Right lobe of liver (tissue), 6 donors: ENCODE results near the gene ARPP21. TPM values are rescaled to one million over a fixed set of nuclear protein-coding genes. Genes with fewer than 3 reads are reported as not detected.
A peak's percentile ranks its signal among the peaks of the same experiment; 100 is the strongest.

Experiments used
- ATAC-seq, 4 donors: fragments of 200-7000 bp; cut with Tn5 transposase; one replicate each; pipeline ENCODE4 v1.9.1; 2020; ENCODE audit warnings: mild to moderate bottlenecking in 4 of 4, moderate library complexity in 4 of 4
- DNase-seq, 3 donors: peaks; one replicate each; pipeline ENCODE4 v3.0.0-alpha.2; 2020
- H3K27ac ChIP-seq, 3 donors: fragments of 200-600 bp; one replicate each; pipeline ENCODE4 v1.8.0; 2022
- H3K27me3 ChIP-seq, 2 donors: fragments of 200-600 bp; one replicate each; pipeline ENCODE4 v1.8.0; 2022
- H3K36me3 ChIP-seq, 4 donors: fragments of 200-600 bp; sonication (generic) in 1 of 4; one replicate each; pipeline versions ENCODE4 v1.5.1 to v1.8.0; 2017 to 2022; ENCODE audit warnings: control low read depth in 1 of 4
- H3K4me1 ChIP-seq, 4 donors: fragments of 200-600 bp; sonication (generic) in 1 of 4; one replicate each; pipeline versions ENCODE4 v1.5.1 to v1.8.0; 2017 to 2022; ENCODE audit warnings: control low read depth in 1 of 4
- H3K4me3 ChIP-seq, 3 donors: fragments of 200-600 bp; one replicate each; pipeline ENCODE4 v1.8.0; 2022
- H3K9me3 ChIP-seq, 4 donors: fragments of 200-600 bp; sonication (generic) in 1 of 4; one replicate each; pipeline versions ENCODE4 v1.5.1 to v1.8.0; 2017 to 2022; ENCODE audit warnings: control low read depth in 1 of 4
- CTCF ChIP-seq, 4 donors: fragments of 200-600 bp in 3 of 4; fragments of 450-650 bp in 1 of 4; IDR thresholded peaks; one replicate each; pipeline versions ENCODE4 v1.5.1 to v1.8.0; 2016 to 2022; ENCODE audit warnings: antibody characterized with exemption in 4 of 4, mild to moderate bottlenecking in 2 of 4
- POLR2A ChIP-seq: fragments of 450-650 bp; IDR thresholded peaks from one replicate; pipeline ENCODE4 v1.6.1; 2017; ENCODE audit warnings: antibody characterized with exemption, mild to moderate bottlenecking
- WGBS: methylation state at CpG from one replicate; pipeline ENCODE4 v1.1.6; 2018; ENCODE audit warnings: low coverage, low lambda C conversion rate; ENCODE audit not compliant: insufficient coverage; ENCODE audit errors: missing lambda C conversion rate; 5-methylcytosine and 5-hydroxymethylcytosine counted together
- intact Hi-C, 2 donors: fragments of 100-400 bp; cut with DNase I; formaldehyde crosslinking; loops; one replicate each; pipeline versions ENCODE4 v1.11.2 to v1.14.1; 2022
- total RNA-seq, 6 experiments: library from RNA; depleted of rRNA in 2 of 6; stranded (reverse); fragments of >200 nt in 2 of 6; fragmentation: NEBNext Ultra II Directional in 3 of 6; extraction: Animal tissue kit (Norgen Biotek cat#: 25700) in 3 of 6; gene quantifications; one replicate each; pipeline versions ENCODE4 v1.1.0 to v1.2.4, GENCODE V29; 2016 to 2023
- donor health status: DM: no; HTN: yes; CAD: no.
- donor health status: DM: no; HTN: no; CAD: no.
- donor health status: DM: no; HTN: no; CAD: no.
- donor health status: DM: no; HTN: yes; CAD: no.
- donor health status: DM: no; HTN: yes; CAD: no.

Gene ARPP21
- total RNA-seq, 6 experiments from 2014 or later: 0.51 to 1.8 (median 0.92) TPM; not detected in 1

GRCh38 chr3:35744419-35744818 is 105.1 kb downstream of the ARPP21 start:
- H3K4me3 ChIP-seq: no peak overlapping the region
- DNase-seq (no peak), ATAC-seq (peak in 2 of 4 donors; percentile 18 to 20)
- WGBS: 80% methylated on average over 7 of the region's 10 CpGs
- H3K36me3 ChIP-seq: no peaks in the 10 kb centered on the region
- H3K27ac ChIP-seq: no peak overlapping the region
- H3K9me3 ChIP-seq: no peaks in the 10 kb centered on the region
- no peak for TF ChIP-seq POLR2A
- TF ChIP-seq CTCF (IDR thresholded peaks at IDR 0.05): no peak
- H3K27me3 ChIP-seq: no peaks in the 10 kb centered on the region
- intact Hi-C loops: no loop called here
- no peaks in the 10 kb centered on the region for H3K4me1 ChIP-seq

GRCh38 chr3:35745351-35745750 is 106.0 kb downstream of the ARPP21 start:
- Histone ChIP-seq H3K27ac (no peak overlapping the region), H3K36me3 (no peaks in the 10 kb centered on the region), H3K9me3 (no peaks in the 10 kb centered on the region), H3K4me1 (no peaks in the 10 kb centered on the region), H3K4me3 (no peak overlapping the region), H3K27me3 (no peaks in the 10 kb centered on the region)
- no peak for ATAC-seq
- intact Hi-C loops: no loop called here
- no peak for DNase-seq
- no peak for TF ChIP-seq CTCF (IDR thresholded peaks at IDR 0.05)
- 14% methylated on average over 1 of the region's 1 CpG for WGBS

- no peak for DNase-seq
- no peak for ATAC-seq
- H3K4me1 ChIP-seq: no peaks in the 10 kb centered on the region
- intact Hi-C loops: no loop called here
- no peaks in the 10 kb centered on the region for H3K9me3 ChIP-seq
- no peaks in the 10 kb centered on the region for H3K36me3 ChIP-seq
- no peak overlapping the region for H3K4me3 ChIP-seq
- no peaks in the 10 kb centered on the region for H3K27me3 ChIP-seq
- 93% methylated on average over 2 of the region's 2 CpGs for WGBS
- no peak for TF ChIP-seq CTCF (IDR thresholded peaks at IDR 0.05)
- TF ChIP-seq POLR2A: no peak
- H3K27ac ChIP-seq: no peak overlapping the region
Observed at GRCh38 chr3:35745802-35746484, 106.6 kb downstream of the ARPP21 start.

GRCh38 chr3:35746492-35746891 is 107.2 kb downstream of the ARPP21 start:
- Histone ChIP-seq H3K27me3 (no peaks in the 10 kb centered on the region), H3K27ac (no peak overlapping the region), H3K9me3 (no peaks in the 10 kb centered on the region), H3K36me3 (no peaks in the 10 kb centered on the region), H3K4me1 (no peaks in the 10 kb centered on the region), H3K4me3 (no peak overlapping the region)
- TF ChIP-seq POLR2A (no peak), CTCF (IDR thresholded peaks at IDR 0.05) (no peak)
- DNase-seq (no peak), ATAC-seq (no peak)
- 65% methylated on average over 2 of the region's 2 CpGs for WGBS
- intact Hi-C loops: no loop called here

- H3K36me3 ChIP-seq: no peaks in the 10 kb centered on the region
- H3K4me1 ChIP-seq: no peaks in the 10 kb centered on the region
- DNase-seq (no peak), ATAC-seq (no peak)
- H3K4me3 ChIP-seq: no peak overlapping the region
- intact Hi-C loops: no loop called here
- H3K9me3 ChIP-seq: no peaks in the 10 kb centered on the region
- TF ChIP-seq POLR2A (no peak), CTCF (IDR thresholded peaks at IDR 0.05) (no peak)
- H3K27ac ChIP-seq: no peak overlapping the region
- H3K27me3 ChIP-seq: no peaks in the 10 kb centered on the region
Observed at GRCh38 chr3:35748144-35748543, 108.8 kb downstream of the ARPP21 start.
